Tibial nerve (tissue), 4 donors: ENCODE results near the gene RBM41. TPM values are rescaled to one million over a fixed set of nuclear protein-coding genes. Genes with fewer than 3 reads are reported as not detected.

Experiments used
- DNase-seq, 2 donors: peaks; one replicate each; pipeline ENCODE4 v3.0.0-alpha.2; 2019; ENCODE audit warnings: low spot score in 2 of 2
- H3K27ac ChIP-seq, 4 donors: fragments of 200-600 bp; sonication (generic) in 3 of 4; one replicate each; pipeline ENCODE4 v1.5.1; 2017 to 2019; ENCODE audit warnings: mild to moderate bottlenecking in 1 of 4
- H3K27me3 ChIP-seq, 2 donors: fragments of 200-600 bp; sonication (generic) in 1 of 2; one replicate each; pipeline versions ENCODE4 v1.5.1 to v1.6.0; 2017 to 2019
- H3K36me3 ChIP-seq, 3 donors: fragments of 200-600 bp; sonication (generic); one replicate each; pipeline ENCODE4 v1.5.1; 2018 to 2019
- H3K4me1 ChIP-seq, 4 donors: fragments of 200-600 bp; sonication (generic) in 3 of 4; one replicate each; pipeline ENCODE4 v1.5.1; 2017 to 2019
- H3K4me3 ChIP-seq, 4 donors: fragments of 200-600 bp; sonication (generic) in 3 of 4; one replicate each; pipeline ENCODE4 v1.5.1; 2017 to 2019; ENCODE audit warnings: mild to moderate bottlenecking in 1 of 4, moderate library complexity in 1 of 4
- H3K9me3 ChIP-seq, 4 donors: fragments of 200-600 bp; sonication (generic) in 3 of 4; one replicate each; pipeline ENCODE4 v1.5.1; 2017 to 2019
- EP300 ChIP-seq, 2 donors: sonication (generic); formaldehyde crosslinking; IDR thresholded peaks; one replicate each; pipeline ENCODE4 v1.6.1; 2017; ENCODE audit warnings: antibody characterized with exemption in 2 of 2, mild to moderate bottlenecking in 1 of 2
- POLR2A ChIP-seq, 2 donors: fragments of 450-650 bp; IDR thresholded peaks; one replicate each; pipeline ENCODE4 v1.6.1; 2017; ENCODE audit warnings: antibody characterized with exemption in 2 of 2, mild to moderate bottlenecking in 2 of 2, moderate library complexity in 2 of 2
- WGBS, 2 donors: methylation state at CpG; one replicate each; pipeline ENCODE4 v1.1.5; 2018; 5-methylcytosine and 5-hydroxymethylcytosine counted together
- total RNA-seq, 4 donors: library from RNA; depleted of rRNA; stranded (reverse); fragments of >200 nt; gene quantifications; one replicate each; pipeline ENCODE4 v1.1.0, GENCODE V29; 2016
- TF ChIP-seq, protein P1 (sequence below), 5 experiments: fragments of 200-600 bp in 3 of 5; fragments of 450-650 bp in 2 of 5; sonication (generic) in 3 of 5; IDR thresholded peaks; one replicate each; pipeline ENCODE4 v1.5.1; 2016 to 2019; ENCODE audit warnings: antibody characterized with exemption in 5 of 5, mild to moderate bottlenecking in 3 of 5, moderate library complexity in 2 of 5

Gene RBM41
- total RNA-seq, 4 donors from 2014 or later, result 10.8 to 19.7 (median 16.6) TPM

DNA sequence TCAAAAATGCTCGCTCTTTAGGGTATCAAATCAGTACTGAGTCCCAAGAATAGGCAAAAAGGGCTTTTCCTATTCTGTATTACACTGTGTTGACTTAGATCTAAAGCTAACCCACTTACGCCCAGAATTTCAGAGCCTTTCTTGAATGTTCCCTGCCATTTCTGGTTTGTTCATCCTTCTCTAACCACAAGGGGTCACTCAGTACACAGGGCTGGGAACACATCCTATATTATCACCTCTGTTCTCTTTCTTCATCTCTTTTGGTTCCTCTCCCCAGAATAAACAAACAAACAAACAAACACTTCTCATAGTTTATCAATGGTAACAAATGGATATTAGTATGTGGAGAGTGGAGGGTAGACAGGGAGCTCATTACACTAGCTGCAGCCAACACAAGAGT, 93.1 kb downstream of the RBM41 start:
- no peak overlapping the region for H3K4me3 ChIP-seq
- H3K9me3 ChIP-seq, result no peaks in the 10 kb centered on the region
- H3K36me3 ChIP-seq, result no peaks in the 10 kb centered on the region
- WGBS, 2 donors, result 17 to 23% methylated on average over 2 of the region's 2 CpGs
- no peak for DNase-seq
- no peak overlapping the region for H3K27ac ChIP-seq
- no peak for TF ChIP-seq POLR2A (IDR thresholded peaks at IDR 0.05)
- TF ChIP-seq, protein P1, sequence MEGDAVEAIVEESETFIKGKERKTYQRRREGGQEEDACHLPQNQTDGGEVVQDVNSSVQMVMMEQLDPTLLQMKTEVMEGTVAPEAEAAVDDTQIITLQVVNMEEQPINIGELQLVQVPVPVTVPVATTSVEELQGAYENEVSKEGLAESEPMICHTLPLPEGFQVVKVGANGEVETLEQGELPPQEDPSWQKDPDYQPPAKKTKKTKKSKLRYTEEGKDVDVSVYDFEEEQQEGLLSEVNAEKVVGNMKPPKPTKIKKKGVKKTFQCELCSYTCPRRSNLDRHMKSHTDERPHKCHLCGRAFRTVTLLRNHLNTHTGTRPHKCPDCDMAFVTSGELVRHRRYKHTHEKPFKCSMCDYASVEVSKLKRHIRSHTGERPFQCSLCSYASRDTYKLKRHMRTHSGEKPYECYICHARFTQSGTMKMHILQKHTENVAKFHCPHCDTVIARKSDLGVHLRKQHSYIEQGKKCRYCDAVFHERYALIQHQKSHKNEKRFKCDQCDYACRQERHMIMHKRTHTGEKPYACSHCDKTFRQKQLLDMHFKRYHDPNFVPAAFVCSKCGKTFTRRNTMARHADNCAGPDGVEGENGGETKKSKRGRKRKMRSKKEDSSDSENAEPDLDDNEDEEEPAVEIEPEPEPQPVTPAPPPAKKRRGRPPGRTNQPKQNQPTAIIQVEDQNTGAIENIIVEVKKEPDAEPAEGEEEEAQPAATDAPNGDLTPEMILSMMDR (IDR thresholded peaks at IDR 0.05), result peak in 3 of 5 experiments; percentile 24 to 31 (median 25)
- no peaks in the 10 kb centered on the region for H3K4me1 ChIP-seq
- peaks cover 0 to 10% of the 10 kb centered on the region in 2 donors for H3K27me3 ChIP-seq

DNA sequence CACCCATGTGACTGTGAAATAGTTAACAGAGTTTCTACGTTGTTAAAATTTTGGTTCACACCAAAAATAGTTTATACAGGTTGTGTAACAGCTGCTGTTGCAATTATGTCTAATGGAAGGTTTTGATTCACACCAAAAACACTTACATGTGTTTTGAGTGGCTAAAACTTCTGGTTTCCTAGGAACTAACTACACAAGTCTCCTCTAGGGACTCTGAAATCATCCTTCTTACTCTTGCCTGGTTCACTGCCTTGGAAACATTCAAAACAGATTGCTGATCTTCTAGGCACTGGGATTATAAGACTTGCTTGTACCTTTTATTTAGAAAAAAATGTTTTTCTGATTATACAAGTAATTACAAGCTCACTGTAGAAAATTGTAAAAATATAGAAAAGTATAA, 103.7 kb downstream of the RBM41 start:
- TF ChIP-seq EP300 (IDR thresholded peaks at IDR 0.05), result no peak
- no peak for TF ChIP-seq POLR2A (IDR thresholded peaks at IDR 0.05)
- TF ChIP-seq, protein P1 (IDR thresholded peaks at IDR 0.05), result no peak
- Histone ChIP-seq H3K36me3 (no peaks in the 10 kb centered on the region), H3K4me1 (no peaks in the 10 kb centered on the region), H3K9me3 (no peaks in the 10 kb centered on the region), H3K4me3 (no peak overlapping the region), H3K27me3 (peaks cover 0 to 2% of the 10 kb centered on the region in 2 donors), H3K27ac (no peak overlapping the region)
- DNase-seq, result no peak
- 7 to 43% methylated on average over 1 of the region's 1 CpG for WGBS, 2 donors

Other genes starting within 250 kb of the RBM41 start
- not detected for gene RIPPLY1, start 215.5 kb downstream of the RBM41 start, total RNA-seq
- under 1 TPM in 3 of 4 donors, not detected in 1; 0.21 to 0.44 (median 0.30) TPM for gene CLDN2, start 198.4 kb downstream of the RBM41 start, total RNA-seq
- gene MORC4, start 118.6 kb downstream of the RBM41 start, total RNA-seq, result 10 to 100 TPM; 14.1 to 27.1 (median 21.6) TPM
- under 1 TPM in 1 of 4 donors, not detected in 3; 0.66 TPM for gene NUP62CL, start 87.6 kb upstream of the RBM41 start, total RNA-seq
- not detected for gene DNAAF6, start 87.8 kb upstream of the RBM41 start, total RNA-seq